ENCODE data around the gene HOXA10. TPM values are rescaled to one million over a fixed set of nuclear protein-coding genes. Genes with fewer than 3 reads are reported as not detected.

HOXA10 gene
- total RNA-seq, 1 donor from 2014 or later, result 0.10 TPM

DNA sequence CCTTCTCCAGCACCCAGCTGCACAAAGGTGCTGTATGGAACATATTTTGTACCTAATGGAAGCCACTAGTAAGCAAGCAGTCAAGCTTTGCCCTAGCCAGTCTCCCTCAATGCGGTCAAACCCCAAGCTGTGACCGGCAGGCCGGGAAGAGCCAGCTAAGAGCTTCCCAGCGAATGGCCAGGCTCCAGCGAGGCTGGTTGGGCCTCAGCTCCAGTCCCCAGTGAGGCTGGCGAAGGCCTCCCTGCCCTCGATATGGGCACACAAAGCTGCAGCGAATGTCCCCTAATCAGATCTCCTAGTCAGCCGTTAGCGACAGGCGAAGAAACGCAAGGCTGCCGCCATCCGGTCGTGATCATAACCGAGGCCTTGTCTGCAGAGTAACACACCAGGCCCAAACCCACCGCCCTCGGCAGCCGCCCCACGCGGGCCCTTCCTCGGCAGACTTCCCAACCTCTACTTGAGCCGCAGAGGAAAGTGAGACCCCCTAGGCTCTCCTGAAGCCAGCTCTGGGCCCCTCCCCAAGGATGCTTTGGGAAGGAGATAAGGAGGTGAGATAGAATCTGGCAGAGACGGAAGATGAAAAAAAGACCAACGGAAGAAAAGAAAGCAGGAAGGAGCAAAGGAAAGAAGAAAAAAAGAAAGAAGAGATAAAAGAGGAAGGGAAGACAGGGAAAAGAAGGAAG, 5.7 kb downstream of the HOXA10 start:
- DNase-seq (ENCODE audit: low spot score), result no peak
- no peak for ATAC-seq

DNA sequence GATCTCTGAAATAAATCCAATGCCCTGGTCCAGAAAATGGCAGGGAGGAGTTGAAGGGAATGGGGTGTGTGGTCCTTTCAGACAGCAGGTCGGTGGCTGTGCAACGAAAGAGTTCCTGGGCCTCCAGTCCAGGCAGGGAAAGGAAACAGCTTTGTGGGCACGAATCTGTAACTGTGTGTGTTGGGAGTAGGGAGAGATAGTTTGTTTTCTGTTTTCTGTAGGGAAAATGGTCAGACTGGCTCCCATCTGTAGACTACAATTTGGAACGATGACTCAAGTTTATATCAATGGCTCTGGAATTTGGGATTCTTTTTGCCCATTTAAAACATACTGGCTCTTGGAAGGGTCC, 6.2 kb downstream of the HOXA10 start:
- ATAC-seq (no peak), DNase-seq (ENCODE audit: low spot score) (no peak)

DNA sequence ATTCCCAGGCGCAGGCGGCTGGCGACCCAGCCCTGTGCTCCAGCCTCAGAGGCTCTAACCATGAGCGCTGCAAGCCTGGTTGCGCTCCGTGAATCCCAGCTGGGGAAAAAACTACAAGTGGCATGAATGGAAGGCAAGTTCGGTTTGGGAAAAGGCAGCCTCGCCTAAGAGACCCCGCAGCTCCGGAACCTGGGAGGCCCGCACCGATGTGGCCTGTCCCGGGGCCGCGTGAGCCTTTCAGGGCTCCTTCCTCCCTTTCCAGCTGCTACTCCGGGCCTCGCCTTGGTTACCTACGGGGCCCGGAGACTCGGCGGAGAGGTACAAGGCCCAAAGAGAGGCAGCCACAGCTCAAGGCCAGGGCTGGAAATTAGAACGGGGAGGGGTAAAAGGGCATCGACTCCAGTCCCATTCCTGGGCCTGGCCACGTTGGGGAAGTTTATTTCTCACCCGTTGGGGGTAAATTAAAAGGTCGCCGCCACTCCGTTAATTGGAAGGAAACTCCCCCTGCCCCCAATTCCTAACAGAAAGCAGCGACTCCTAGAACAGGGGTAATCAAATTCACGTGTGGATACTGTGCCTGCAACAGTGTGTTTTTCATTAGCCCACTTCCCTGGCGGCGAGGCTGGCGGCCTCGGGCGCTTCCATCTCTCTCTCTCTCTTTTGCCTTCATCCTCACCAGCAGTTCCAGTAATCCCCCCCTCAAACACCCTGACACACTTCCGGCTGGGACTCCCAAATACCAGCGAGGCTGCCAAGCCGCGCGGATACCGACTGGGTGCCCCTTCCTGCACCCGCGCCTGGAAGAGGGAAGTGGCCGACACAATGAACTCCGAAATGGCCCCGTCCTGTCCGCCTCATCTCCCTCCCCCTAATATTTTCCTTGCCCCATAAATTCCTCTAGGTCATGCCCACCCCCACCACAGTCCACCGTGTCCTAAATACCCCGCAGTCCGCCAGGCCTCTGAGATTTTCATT, 7.3 kb downstream of the HOXA10 start:
- DNase-seq (ENCODE audit: low spot score), result no peak
- ATAC-seq, result no peak

DNA sequence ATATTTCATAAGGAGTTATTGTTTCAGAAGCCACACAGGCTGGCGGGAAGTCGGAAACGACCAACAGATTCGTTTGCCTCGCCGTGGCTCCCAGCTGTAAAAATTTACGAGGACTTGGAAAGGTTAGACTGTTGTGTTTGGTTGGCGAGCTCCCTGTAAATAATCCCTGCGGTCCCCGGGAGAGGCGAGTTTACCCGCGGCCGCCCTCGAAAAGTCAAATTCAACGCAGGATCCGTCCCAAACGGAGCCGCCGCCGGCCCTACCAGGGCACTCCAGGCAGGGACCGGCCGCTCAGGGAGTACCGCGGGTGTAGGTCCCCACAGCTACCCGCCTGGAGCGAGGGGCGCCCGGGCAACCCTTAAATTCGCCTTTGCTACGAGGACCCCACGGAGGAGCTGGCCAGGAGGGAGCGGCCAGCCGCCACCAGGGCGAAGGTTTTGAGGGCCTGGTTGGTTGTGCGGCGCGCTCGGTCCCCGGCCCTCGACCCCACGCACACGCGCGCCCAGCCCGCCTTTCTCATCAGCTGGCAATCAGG, 8.1 kb downstream of the HOXA10 start:
- ATAC-seq, result no peak
- DNase-seq (ENCODE audit: low spot score), result no peak

DNA sequence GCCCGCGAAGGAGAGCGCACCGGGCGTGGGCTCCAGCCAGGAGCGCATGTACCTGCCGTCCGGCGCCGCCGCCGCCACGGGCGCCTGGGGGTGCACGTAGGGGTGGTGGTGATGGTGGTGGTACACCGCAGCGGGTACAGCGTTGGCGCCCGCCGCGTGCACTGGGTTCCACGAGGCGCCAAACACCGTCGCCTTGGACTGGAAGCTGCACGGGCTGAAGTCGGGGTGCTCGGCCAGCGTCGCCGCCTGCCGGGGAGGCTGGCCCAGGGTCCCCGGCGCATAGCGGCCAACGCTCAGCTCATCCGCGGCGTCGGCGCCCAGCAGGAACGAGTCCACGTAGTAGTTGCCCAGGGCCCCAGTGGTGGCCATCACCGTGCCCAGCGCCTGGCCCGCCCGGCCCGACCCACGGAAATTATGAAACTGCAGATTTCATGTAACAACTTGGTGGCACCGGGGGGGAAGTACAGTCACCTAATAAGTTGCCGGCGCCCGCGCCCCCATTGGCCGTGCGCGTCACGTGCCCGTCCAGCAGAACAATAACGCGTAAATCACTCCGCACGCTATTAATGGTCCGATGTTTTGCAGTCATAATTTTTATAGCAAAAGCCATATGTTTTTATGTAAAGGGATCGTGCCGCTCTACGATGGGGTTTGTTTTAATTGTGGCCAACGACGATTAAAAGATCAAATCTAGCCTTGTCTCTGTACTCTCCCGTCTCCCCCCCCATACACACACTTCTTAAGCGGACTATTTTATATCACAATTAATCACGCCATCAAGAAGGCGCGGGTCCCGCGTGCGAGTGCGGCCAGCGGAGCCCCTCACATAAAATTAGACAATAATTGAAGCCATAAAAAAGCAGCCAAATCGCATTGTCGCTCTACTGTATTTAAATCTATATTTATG, 8.8 kb downstream of the HOXA10 start, which contains the start of gene HOXA9:
HOXA9 (minus strand) TSS at position 449 of the 907 bp plus-strand sequence; CDS start at position 369, 80 bp downstream.
- DNase-seq (ENCODE audit: low spot score) (no peak), ATAC-seq (no peak)

DNA sequence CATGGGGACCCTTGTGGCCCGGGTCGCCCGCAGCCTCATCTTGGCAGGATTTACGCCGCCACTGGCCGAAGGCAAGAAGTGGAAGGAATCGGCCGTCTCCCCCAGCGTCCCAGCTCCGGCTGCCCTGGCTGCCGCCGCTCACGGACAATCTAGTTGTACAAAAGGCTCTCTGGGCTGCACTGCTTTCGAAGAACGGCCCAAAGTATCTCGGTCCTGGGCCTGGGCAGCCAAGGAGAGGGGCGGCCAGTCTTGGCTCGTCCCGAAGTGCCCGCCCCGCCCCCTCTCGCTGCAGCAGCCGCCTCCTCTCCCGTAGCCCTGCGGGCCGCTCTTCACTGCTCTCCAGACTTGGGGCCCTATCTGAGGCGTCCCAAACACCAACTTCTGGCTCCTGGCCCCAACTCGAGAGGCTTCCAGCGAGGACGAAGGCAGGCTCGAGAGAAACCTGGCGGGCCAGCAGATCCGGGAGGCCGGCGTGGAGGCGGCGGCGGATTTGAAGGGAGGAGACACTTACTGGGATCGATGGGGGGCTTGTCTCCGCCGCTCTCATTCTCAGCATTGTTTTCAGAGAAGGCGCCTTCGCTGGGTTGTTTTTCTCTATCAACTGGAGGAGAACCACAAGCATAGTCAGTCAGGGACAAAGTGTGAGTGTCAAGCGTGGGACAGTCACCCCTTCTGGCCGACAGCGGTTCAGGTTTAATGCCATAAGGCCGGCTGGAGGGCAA, 9.6 kb downstream of the HOXA10 start:
- DNase-seq (ENCODE audit: low spot score), result no peak
- no peak for ATAC-seq

DNA sequence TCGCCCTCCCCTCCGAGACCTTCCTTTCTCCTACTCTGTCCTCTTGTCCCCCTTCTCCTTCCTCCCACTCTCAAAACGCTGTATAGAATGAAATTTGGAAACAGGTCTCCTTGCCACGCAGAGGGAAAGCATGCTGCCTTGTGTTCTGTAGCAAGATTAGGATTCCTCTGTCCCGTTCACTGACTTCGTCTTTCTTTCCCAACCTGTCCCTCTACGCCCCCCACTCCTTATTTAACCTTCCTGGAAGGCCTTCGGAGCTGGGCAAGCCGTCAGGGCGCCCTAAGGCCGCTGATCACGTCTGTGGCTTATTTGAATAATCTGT, 10.1 kb downstream of the HOXA10 start:
- ATAC-seq (no peak), DNase-seq (ENCODE audit: low spot score) (no peak)

DNA sequence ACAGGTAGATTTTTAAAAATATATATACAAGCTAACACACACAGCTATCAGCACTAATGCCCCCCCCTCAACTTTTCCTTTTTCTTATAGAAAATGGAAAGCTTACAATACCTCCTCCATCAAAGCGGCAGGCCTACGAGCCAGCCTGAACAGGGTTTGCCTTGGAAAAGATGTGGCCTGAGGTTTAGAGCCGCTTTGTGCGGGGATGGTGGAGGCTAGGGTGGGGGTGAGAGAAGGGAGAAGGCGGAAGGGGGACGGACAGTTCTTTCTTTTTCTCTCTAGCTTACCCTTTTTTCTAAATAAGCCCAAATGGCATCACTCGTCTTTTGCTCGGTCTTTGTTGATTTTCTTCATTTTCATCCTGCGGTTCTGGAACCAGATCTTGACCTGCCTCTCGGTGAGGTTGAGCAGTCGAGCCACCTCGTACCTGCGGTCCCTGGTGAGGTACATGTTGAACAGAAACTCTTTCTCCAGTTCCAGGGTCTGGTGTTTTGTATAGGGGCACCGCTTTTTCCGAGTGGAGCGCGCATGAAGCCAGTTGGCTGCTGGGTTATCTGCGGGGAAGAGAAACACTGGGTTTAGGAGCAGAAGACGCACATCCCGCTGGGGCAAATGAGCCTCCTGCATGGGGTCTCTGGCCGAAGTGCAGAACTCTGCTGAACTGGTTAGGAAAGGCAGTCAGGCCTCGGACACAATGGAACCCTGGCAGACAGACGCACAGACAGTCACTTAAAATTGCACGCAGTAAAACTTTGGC, 10.7 kb downstream of the HOXA10 start:
- no peak for ATAC-seq
- DNase-seq (ENCODE audit: low spot score), result no peak

DNA sequence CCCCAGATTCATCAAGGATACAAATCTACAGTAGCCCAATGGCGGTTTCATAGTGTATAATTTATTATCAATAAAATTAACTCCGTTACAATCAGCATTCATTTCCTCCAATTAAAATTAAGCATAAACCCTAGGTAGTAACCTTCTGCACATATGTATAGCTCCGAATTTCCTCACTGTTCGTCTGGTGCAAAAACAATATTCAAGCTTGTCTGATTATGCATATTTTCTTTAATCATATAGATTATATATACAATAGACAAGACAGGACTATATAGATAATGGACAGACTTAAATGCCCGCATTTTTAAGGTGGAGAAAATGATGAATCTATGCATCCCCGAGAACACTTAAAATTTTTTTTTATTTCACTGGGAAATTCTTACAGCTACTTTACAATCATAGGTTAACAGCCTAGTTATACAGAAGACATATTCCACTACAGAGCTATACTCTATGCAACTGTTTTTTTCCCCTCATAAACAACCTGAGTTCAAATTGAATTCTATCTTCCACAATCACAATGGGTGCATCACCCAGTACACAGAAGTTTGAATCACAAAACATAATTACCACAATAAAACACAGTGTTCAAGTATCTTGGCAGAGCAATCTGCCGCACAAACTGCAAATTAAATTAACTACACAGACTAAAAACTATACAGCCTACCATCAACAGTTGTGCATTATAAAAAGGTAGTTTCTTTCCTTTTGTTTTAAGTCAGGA, 11.4 kb downstream of the HOXA10 start:
- no peak for ATAC-seq
- DNase-seq (ENCODE audit: low spot score), result no peak

DNA sequence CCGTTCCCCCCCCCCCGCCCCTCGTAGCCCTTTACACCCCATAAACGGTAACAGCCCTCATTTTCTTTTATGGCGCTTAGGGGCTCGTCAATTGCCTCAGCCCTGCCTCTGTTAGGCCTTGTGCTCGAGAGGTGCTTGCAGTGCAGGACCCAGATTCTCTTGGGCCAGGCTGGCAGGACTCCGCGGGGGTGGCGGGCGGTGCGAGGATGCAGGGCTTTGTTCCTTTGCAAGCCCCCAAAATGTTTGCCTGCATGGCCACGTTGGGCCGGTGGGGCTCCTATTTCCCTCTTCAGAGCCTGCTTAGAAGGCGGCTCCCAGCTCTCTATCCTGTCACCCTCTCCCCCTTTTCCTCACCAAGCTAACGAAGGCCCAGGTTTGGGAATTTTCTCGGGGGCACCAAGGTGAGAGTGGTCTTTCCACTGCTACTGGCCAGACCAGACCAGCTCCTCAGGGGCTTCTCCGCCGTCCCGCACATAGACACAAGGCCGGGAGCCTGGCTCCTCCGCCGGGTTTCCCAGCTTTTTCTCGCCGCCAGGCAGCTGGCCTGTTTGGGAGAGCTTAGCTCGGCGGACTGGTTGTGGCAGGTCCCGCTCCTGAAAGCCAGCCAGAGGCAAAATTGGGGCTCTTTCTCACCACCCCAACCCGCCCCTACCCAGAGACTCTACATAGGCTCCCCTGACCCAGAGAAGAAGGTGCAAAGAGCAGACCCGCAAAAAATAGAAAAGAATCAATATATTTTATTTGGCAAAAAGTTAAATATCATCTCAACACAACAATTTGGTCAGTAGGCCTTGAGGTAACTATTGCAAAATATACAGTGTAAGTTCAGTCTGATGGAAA, 12.2 kb downstream of the HOXA10 start:
- ATAC-seq (no peak), DNase-seq (ENCODE audit: low spot score) (no peak)

DNA sequence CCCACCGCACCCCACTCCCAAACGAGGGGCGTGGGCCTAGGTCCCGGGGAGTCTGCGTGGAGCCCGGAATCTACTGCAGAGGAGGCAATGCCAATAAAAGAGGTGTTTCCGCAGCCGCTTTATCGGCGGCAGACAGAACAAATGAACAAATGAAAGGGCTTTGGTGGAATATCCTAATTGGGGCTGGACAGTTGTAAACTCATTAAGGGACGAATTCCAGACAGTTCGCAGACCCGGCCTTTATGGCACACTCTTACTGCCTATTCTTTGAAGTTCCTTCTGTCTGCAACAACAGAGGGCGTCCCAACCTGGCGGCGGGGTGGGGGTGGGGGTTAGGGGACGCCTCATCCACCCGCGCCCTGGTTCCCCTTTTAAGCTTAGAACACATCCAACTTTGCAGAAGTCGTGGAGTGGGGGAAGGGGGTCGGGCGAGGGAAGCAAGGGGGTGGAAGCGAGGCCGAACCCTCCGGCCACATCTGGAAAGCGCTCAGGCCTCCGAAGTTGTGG, 12.9 kb downstream of the HOXA10 start:
- DNase-seq (ENCODE audit: low spot score) (no peak), ATAC-seq (peak; percentile 10)

DNA sequence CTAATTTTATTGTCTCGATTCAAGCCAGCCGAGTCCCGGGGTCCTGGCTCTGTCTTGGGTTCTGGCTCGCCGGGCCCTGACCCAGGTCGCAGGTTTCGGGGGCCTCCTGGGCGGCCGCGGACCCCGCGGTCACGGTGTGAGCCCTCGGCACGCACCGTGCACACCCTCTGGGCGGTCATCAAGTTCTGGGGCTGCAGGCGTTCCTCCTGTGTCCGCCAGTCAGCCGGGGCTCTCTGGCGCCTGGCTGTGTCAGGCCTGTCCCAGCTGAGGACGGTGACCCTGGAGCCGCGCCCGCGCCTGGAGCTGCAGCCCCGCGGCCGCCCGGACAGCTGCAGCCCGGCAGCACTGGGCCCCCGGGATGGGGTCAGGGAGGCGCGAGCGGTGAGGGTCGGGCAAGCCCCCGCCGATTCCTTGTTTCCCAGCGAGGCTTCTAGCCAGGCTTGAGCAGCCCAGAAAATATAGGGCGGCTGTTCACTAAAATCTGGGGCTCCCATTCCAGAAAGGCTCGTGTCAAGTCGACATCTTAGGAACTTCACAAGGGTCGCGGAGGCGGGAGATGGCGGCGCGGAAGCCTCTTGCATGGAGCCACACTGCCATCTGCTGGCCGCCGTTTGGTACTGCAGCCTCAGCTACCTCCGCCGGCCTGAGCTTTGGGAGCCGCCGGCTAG, 13.4 kb downstream of the HOXA10 start:
- ATAC-seq, result peak; percentile 95

DNA sequence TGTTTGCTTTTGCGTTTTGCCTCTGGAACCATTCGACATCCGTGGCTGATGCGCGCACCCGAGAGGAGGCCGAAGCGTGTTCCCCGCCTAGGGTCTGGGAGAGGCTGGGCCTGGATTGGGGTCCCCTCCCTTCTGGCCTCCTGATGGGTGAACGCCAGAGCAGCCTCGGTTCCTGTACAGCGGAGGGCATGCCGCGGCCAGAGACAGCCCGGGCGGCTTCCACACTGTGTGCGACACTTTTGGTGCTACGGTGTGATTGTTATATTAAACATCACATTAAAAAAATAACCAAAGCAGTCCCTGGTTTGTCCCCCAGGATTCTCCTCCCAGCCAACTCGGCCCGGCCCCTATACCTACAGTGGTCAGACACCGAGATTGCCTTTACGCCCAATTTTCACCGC, 14.0 kb downstream of the HOXA10 start:
- DNase-seq (ENCODE audit: low spot score) (no peak), ATAC-seq (peak; percentile 9)

More for the DNA sequence above, 13.4 kb downstream of the HOXA10 start:
- peak; percentile 80 for DNase-seq (ENCODE audit: low spot score)

DNA sequence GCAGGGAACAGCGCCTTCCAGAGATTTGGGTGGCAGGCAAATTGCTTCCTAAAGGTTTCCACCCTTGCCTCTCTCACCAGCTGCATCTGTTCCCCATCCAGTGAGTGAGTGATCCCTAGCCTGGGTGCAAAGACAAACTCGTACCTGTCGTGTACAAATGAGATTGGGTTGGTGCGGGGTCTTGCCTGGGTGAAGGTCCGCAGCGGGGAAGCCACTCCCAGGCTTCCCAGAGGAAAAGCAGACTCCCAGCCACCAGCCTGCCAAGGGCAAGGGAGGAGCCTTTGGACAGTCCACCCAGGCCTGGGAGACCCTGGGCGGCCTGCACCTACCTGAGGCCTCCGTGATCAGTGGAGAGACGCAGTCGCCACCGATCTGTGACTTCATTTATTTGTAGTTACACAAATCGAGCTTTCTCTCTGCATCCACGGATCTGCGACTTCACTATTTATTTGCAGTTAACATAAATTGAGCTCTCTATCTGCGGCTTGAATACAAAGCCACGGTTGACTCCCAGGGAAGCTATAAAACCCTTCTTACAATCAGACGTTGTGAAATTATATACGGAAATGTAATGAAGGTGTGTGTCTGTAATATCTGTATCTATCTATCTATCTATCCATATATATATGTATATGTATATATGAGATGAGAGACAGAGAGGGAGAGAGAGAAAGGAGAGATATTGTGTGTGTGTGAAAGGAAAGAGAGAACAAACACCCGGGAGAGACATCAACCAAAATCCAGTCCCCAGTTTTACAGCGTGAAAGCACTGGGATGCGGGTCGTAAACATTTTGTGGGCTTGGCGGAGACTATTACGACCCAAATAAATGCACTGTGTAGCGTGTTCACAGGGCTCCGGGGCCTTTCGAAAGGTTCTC, 14.6 kb downstream of the HOXA10 start:
- no peak for ATAC-seq

DNA sequence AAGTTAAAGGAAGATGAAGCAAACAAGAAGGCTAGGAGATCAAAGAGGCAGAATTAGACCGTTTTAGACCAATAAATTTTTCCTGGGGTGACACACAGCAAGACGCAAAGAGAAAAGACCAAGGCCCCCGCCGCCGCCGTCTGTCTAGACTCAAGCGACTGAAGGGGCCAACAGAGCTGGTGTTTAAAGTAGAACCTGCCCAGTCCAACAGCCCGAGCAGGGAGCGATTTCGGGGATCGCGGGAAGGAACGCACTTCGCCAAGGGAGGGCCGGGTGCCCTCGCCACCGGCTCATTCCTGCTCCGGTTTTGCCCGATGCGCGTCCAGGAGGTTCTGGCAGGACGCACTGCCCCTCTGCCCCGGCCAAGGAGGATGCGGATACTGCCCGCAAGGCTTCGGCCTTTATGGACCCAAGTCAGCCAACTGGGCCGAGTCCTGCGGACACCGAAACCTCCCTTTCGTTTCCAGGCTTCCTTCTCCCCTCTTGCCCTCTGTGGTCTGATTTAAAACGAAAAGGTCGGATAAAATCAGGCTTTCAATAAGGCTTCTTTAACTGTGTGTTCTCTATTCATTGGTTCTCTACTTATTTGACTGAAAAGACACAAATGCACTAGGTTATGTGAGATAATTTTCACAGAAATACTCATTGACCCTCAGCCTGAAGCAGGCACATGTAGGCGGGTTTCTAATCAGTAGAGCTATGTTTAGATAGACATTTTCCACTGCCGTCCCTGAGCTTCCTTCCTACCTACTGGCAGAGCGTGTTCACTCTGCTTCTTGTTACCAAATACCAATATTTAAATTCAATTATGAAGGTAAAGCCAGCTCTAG, 15.5 kb downstream of the HOXA10 start:
- ATAC-seq, result no peak

More for the DNA sequence above, 14.6 kb downstream of the HOXA10 start:
- DNase-seq (ENCODE audit: low spot score), result no peak

More for the DNA sequence above, 15.5 kb downstream of the HOXA10 start:
- DNase-seq (ENCODE audit: low spot score), result no peak

Measured in left lobe of liver (tissue), 2 donors.